H1 (cell line): ENCODE data around the gene TAX1BP1. TPM values are rescaled to one million over a fixed set of nuclear protein-coding genes. Genes with fewer than 3 reads are reported as not detected.

Experiments used
- CTCF ChIA-PET: fragments of 300-600 bp; sonication (Branson Sonifier 250); formaldehyde crosslinking; loops from one replicate; lab custom pipeline; 2021; ENCODE audit not compliant: partially characterized antibody; lab: Charles Lee
- POLR2A ChIA-PET: fragments of 300-600 bp; sonication (Branson Sonifier 250); formaldehyde crosslinking; loops from one replicate; lab custom pipeline; 2021; ENCODE audit warnings: inconsistent platforms; ENCODE audit not compliant: partially characterized antibody; lab: Charles Lee
- DNase-seq, 2 experiments: peaks; one replicate each; pipeline versions ENCODE4 v3.0.0 to v3.0.0-alpha.2; 2010 to 2022; ENCODE audit warnings: low spot score in 2 of 2, low read depth in 1 of 2, mixed read lengths in 1 of 2
- FAIRE-seq: peaks from 2 replicates; lab custom pipeline; 2011; peaks lifted over from hg19 to GRCh38; lab: Jason Lieb, UNC
- H2AFZ ChIP-seq: 2 replicates; pipeline ENCODE4 v1.8.1; 2012; ENCODE audit warnings: low read length, inconsistent platforms
- H2AK5ac ChIP-seq: 2 replicates; pipeline ENCODE4 v1.6.1; 2013; ENCODE audit warnings: low read depth, low read length
- H2BK120ac ChIP-seq: replicated peaks from 2 replicates; pipeline ENCODE3; 2013; ENCODE audit warnings: low read depth, low read length, inconsistent platforms
- H2BK12ac ChIP-seq: 2 replicates; pipeline ENCODE4 v1.6.1; 2013; ENCODE audit warnings: low read depth, low read length
- H2BK15ac ChIP-seq: 2 replicates; pipeline ENCODE4 v1.6.1; 2013; ENCODE audit warnings: low read length
- H2BK20ac ChIP-seq: 2 replicates; pipeline ENCODE4 v1.6.1; 2013; ENCODE audit warnings: low read length
- H2BK5ac ChIP-seq: 2 replicates; pipeline ENCODE4 v1.6.1; 2013; ENCODE audit warnings: low read depth, low read length
- H3K14ac ChIP-seq: 2 replicates; pipeline ENCODE4 v1.6.1; 2013; ENCODE audit warnings: inconsistent platforms; ENCODE audit not compliant: insufficient read length
- H3K18ac ChIP-seq: 2 replicates; pipeline ENCODE4 v1.6.1; 2013; ENCODE audit warnings: low read length; ENCODE audit errors: extremely low read depth
- H3K23ac ChIP-seq: 2 replicates; pipeline ENCODE4 v1.6.1; 2013; ENCODE audit warnings: inconsistent platforms; ENCODE audit not compliant: insufficient read length
- H3K23me2 ChIP-seq: 2 replicates; pipeline ENCODE4 v1.6.1; 2013; ENCODE audit warnings: low read depth, low read length
- H3K27ac ChIP-seq: 2 replicates; pipeline ENCODE4 v1.6.1; 2011; ENCODE audit warnings: low read depth, low read length, inconsistent platforms
- H3K27me3 ChIP-seq, 4 experiments: replicated peaks in 1 of 4; 1 replicate in 1 of 4; 2 replicates in 3 of 4; pipeline versions ENCODE4 v1.6.1 to v1.8.1; 2011 to 2013; ENCODE audit warnings: low read length in 3 of 4, mild to moderate bottlenecking in 3 of 4, inconsistent platforms in 2 of 4, mixed read lengths in 2 of 4, moderate library complexity in 1 of 4; ENCODE audit not compliant: control insufficient read depth in 3 of 4, insufficient read depth in 3 of 4; ENCODE audit errors: extremely low read depth in 1 of 4
- H3K36me3 ChIP-seq, 4 experiments: 2 replicates each; pipeline versions ENCODE4 v1.6.1 to v1.8.1; 2011 to 2013; ENCODE audit warnings: mild to moderate bottlenecking in 4 of 4, low read length in 3 of 4, moderate library complexity in 2 of 4, control low read depth in 1 of 4, inconsistent platforms in 1 of 4; ENCODE audit not compliant: insufficient read depth in 4 of 4, control insufficient read depth in 2 of 4
- H3K4ac ChIP-seq: replicated peaks from 2 replicates; pipeline ENCODE3; 2013; ENCODE audit warnings: low read length, low read depth, mixed read lengths, inconsistent platforms; ENCODE audit not compliant: insufficient read length
- H3K4me1 ChIP-seq, 4 experiments: replicated peaks in 1 of 4; 1 replicate in 1 of 4; 2 replicates in 3 of 4; pipeline versions ENCODE4 v1.6.1 to v1.8.1; 2011 to 2013; ENCODE audit warnings: low read length in 3 of 4, inconsistent platforms in 2 of 4, mixed read lengths in 1 of 4; ENCODE audit not compliant: insufficient read depth in 4 of 4, control insufficient read depth in 3 of 4
- H3K4me2 ChIP-seq, 2 experiments: 2 replicates each; pipeline versions ENCODE4 v1.6.1 to v1.8.1; 2011 to 2013; ENCODE audit warnings: low read depth in 2 of 2, low read length in 2 of 2, control low read depth in 1 of 2, inconsistent platforms in 1 of 2, mild to moderate bottlenecking in 1 of 2; ENCODE audit not compliant: insufficient read depth in 1 of 2
- H3K4me3 ChIP-seq, 4 experiments: fragments of 200-600, 300-600 bp in 1 of 4; sonication (generic), shearing (Covaris generic), sonication (Bioruptor Twin) in 1 of 4; 2 replicates each; pipeline versions ENCODE4 v1.5.1 to v1.8.1; 2011 to 2016; ENCODE audit warnings: low read length in 4 of 4, low read depth in 3 of 4, control low read depth in 2 of 4, inconsistent platforms in 2 of 4, mild to moderate bottlenecking in 2 of 4, mixed read lengths in 1 of 4, moderate library complexity in 1 of 4; ENCODE audit not compliant: insufficient read depth in 2 of 4; ENCODE audit errors: extremely low read depth in 1 of 4
- H3K56ac ChIP-seq: replicated peaks from 2 replicates; pipeline ENCODE3; 2013; ENCODE audit warnings: low read depth, mild to moderate bottlenecking, mixed read lengths, low read length, inconsistent platforms; ENCODE audit not compliant: insufficient read length
- H3K79me1 ChIP-seq: 2 replicates; pipeline ENCODE4 v1.6.1; 2013; ENCODE audit warnings: low read depth, low read length, control low read depth
- H3K79me2 ChIP-seq, 2 experiments: 2 replicates each; pipeline versions ENCODE4 v1.6.1 to v1.8.1; 2012 to 2013; ENCODE audit warnings: low read length in 2 of 2, mild to moderate bottlenecking in 2 of 2, inconsistent platforms in 1 of 2; ENCODE audit not compliant: insufficient read depth in 2 of 2, control insufficient read depth in 1 of 2
- H3K9ac ChIP-seq, 4 experiments: replicated peaks in 1 of 4; 1 replicate in 1 of 4; 2 replicates in 3 of 4; pipeline versions ENCODE4 v1.6.1 to v1.8.1; 2011 to 2013; ENCODE audit warnings: low read depth in 3 of 4, low read length in 3 of 4, control low read depth in 2 of 4, mild to moderate bottlenecking in 2 of 4, moderate library complexity in 2 of 4, inconsistent platforms in 1 of 4; ENCODE audit errors: extremely low read depth in 1 of 4
- H3K9me3 ChIP-seq, 2 experiments: 2 replicates each; pipeline versions ENCODE4 v1.6.1 to v1.8.1; 2012 to 2013; ENCODE audit warnings: mild to moderate bottlenecking in 2 of 2, moderate library complexity in 2 of 2, control low read depth in 1 of 2, inconsistent platforms in 1 of 2, low read depth in 1 of 2, low read length in 1 of 2, mixed read lengths in 1 of 2; ENCODE audit not compliant: insufficient read depth in 2 of 2
- H4K20me1 ChIP-seq, 2 experiments: replicated peaks in 1 of 2; 2 replicates each; pipeline versions ENCODE3 to v1.8.1; 2011 to 2013; ENCODE audit warnings: inconsistent platforms in 2 of 2, low read length in 2 of 2, mild to moderate bottlenecking in 1 of 2; ENCODE audit not compliant: insufficient read depth in 2 of 2, control insufficient read depth in 1 of 2
- H4K5ac ChIP-seq: 2 replicates; pipeline ENCODE4 v1.6.1; 2013; ENCODE audit warnings: low read length, low read depth, mixed read lengths, inconsistent platforms; ENCODE audit not compliant: insufficient read length
- H4K8ac ChIP-seq: 2 replicates; pipeline ENCODE4 v1.8.0; 2013; ENCODE audit warnings: mild to moderate bottlenecking, moderate library complexity, low read length, inconsistent platforms; ENCODE audit not compliant: insufficient read depth; ENCODE audit errors: extremely low read depth
- H4K91ac ChIP-seq: replicated peaks from 2 replicates; pipeline ENCODE3; 2013; ENCODE audit warnings: low read length, mixed read lengths, inconsistent platforms; ENCODE audit not compliant: insufficient read length
- BCL11A ChIP-seq, 2 experiments: IDR thresholded peaks; one replicate each; pipeline ENCODE4 v1.6.1; 2011; ENCODE audit warnings: low read depth in 2 of 2, low read length in 2 of 2, mild to moderate bottlenecking in 2 of 2
- EP300 ChIP-seq, 2 experiments: IDR thresholded peaks; 1 replicate in 1 of 2; 2 replicates in 1 of 2; pipeline ENCODE4 v1.6.1; 2011 to 2012; ENCODE audit warnings: low read depth in 2 of 2, low read length in 2 of 2, mild to moderate bottlenecking in 2 of 2, borderline replicate concordance in 1 of 2, inconsistent platforms in 1 of 2, moderate library complexity in 1 of 2
- HDAC6 ChIP-seq: IDR thresholded peaks from one replicate; pipeline ENCODE4 v1.7.1; 2012; ENCODE audit warnings: low read depth, mild to moderate bottlenecking, inconsistent platforms, low read length, moderate library complexity
- JUN ChIP-seq: IDR thresholded peaks from 2 replicates; pipeline ENCODE4 v1.6.1; 2011; ENCODE audit warnings: low read depth, mild to moderate bottlenecking, improper control_type of control experiment, low read length
- POU5F1 ChIP-seq: IDR thresholded peaks from 2 replicates; pipeline ENCODE4 v1.6.1; 2011; ENCODE audit warnings: low read depth, mild to moderate bottlenecking, low read length, moderate library complexity
- SRF ChIP-seq: IDR thresholded peaks from 2 replicates; pipeline ENCODE4 v1.6.1; 2011; ENCODE audit warnings: mild to moderate bottlenecking, low read depth, low read length, moderate library complexity
- TAF1 ChIP-seq: IDR thresholded peaks from 2 replicates; pipeline ENCODE4 v1.6.1; 2011; ENCODE audit warnings: mild to moderate bottlenecking, low read depth, low read length
- TCF12 ChIP-seq: IDR thresholded peaks from 2 replicates; pipeline ENCODE4 v1.6.1; 2011; ENCODE audit warnings: low read depth, mild to moderate bottlenecking, low read length
- WGBS, 2 experiments: shearing (Covaris generic) in 1 of 2; methylation state at CpG; one replicate each; pipeline versions ENCODE4 v1.1.6 to v1.1.7; 2013 to 2015; ENCODE audit warnings: low lambda C conversion rate in 2 of 2, mixed read lengths in 2 of 2, inconsistent platforms in 1 of 2, low coverage in 1 of 2, missing lambda C conversion rate in 1 of 2; ENCODE audit not compliant: insufficient replicate concordance in 2 of 2, insufficient coverage in 1 of 2, insufficient read length in 1 of 2; ENCODE audit errors: extremely low coverage in 1 of 2, missing lambda C conversion rate in 1 of 2; 5-methylcytosine and 5-hydroxymethylcytosine counted together
- polyA plus RNA-seq, 7 experiments: library from polyadenylated mRNA; depleted of rRNA in 3 of 7; stranded (reverse) in 5 of 7; unstranded in 2 of 7; fragments of >200 nt in 5 of 7; fragments of 200-250 nt in 2 of 7; gene quantifications; 1 replicate in 5 of 7; 2 replicates in 1 of 7; 4 replicates in 1 of 7; pipeline versions ENCODE4 v1.2.1 to v1.2.3, GENCODE V29; 2011 to 2013; ENCODE audit warnings: missing spikeins in 2 of 7, mixed read lengths in 2 of 7
- total RNA-seq: library from RNA; stranded (reverse); fragmentation: NEBNext Ultra II Directional; extraction: Animal tissue kit (Norgen Biotek cat#: 25700); gene quantifications from 2 replicates; pipeline ENCODE4 v1.2.1, GENCODE V29; 2021

Gene TAX1BP1
- total and polyA plus RNA-seq, 2 of the 8 experiments (the other 6 are each of a cell fraction or from before 2014, with no cell fraction given): 56.0 to 62.7 TPM

GRCh38 chr7:27850531-27850930 is 110.6 kb downstream of the TAX1BP1 start:
- Histone ChIP-seq H4K5ac (no peak overlapping the region), H4K91ac (no peak overlapping the region), H3K4me2 (no peak overlapping the region), H3K4ac (no peak overlapping the region), H4K20me1 (no peaks in the 10 kb centered on the region), H2BK15ac (no peak overlapping the region), H3K9me3 (no peaks in the 10 kb centered on the region), H3K27me3 (no peaks in the 10 kb centered on the region), H3K27ac (no peak overlapping the region), H2BK5ac (no peak overlapping the region), H3K79me1 (no peaks in the 10 kb centered on the region), H3K23me2 (no peaks in the 10 kb centered on the region), H2BK20ac (no peak overlapping the region), H3K14ac (no peak overlapping the region), H2AFZ (no peak overlapping the region), H3K4me1 (no peaks in the 10 kb centered on the region), H3K79me2 (no peaks in the 10 kb centered on the region), H4K8ac (no peak overlapping the region), H2BK120ac (no peak overlapping the region), H3K9ac (no peak overlapping the region), H3K36me3 (no peaks in the 10 kb centered on the region), H3K4me3 (no peak overlapping the region), H3K18ac (no peak overlapping the region), H2BK12ac (no peak overlapping the region), H3K23ac (no peak overlapping the region), H2AK5ac (no peak overlapping the region)
- no peak for FAIRE-seq
- POLR2A ChIA-PET: no interaction called here
- 79% methylated on average over 5 of the region's 5 CpGs; no CpG with 5 or more reads in 1 of the 2 experiments for WGBS, 2 experiments
- DNase-seq: no peak
- CTCF ChIA-PET: interaction anchor here (1.1 to 2.2 kb wide), 3 partner anchors 9 to 170 kb away, joined by 4 to 8 read pairs (median 4); no protein-coding TSS in a partner anchor
- TF ChIP-seq TCF12 (no peak), SRF (no peak), EP300 (IDR thresholded peaks at IDR 0.05; ENCODE audit: borderline replicate concordance in 1 of 2, low read depth in 2 of 2, low read length in 2 of 2) (no peak), JUN (no peak), HDAC6 (no peak), BCL11A (IDR thresholded peaks at IDR 0.05; ENCODE audit: low read depth in 2 of 2, low read length in 2 of 2) (no peak), TAF1 (no peak), POU5F1 (no peak)
- TF ChIP-seq, all 59 proteins: peak for 0
- H3K56ac ChIP-seq: no peak overlapping the region
